Activated T-helper 1 cell treated with anti-CD3 and anti-CD28 coated beads, Interleukin-12 subunit alpha, Interleukin-12 subunit beta, Interleukin-2, Interleukin-4 antibody, amounts not matched to agents 30 ng/mL and 10 ng/mL and 1 ng/mL, durations not matched to agents 14 hours and 24 hours and 36 hours (primary cell): ENCODE results near the gene TRAP1. TPM values are rescaled to one million over a fixed set of nuclear protein-coding genes. Genes with fewer than 3 reads are reported as not detected.

ENCODE experiments used
- DNase-seq: peaks from one replicate; pipeline ENCODE4 v3.0.0; 2021; ENCODE audit warnings: low spot score
- H3K27ac Mint-ChIP-seq: one replicate; pipeline ENCODE4 v1.8.0; 2021; ENCODE audit warnings: mild to moderate bottlenecking, mixed read lengths
- H3K27me3 Mint-ChIP-seq: one replicate; pipeline ENCODE4 v1.8.0; 2022; ENCODE audit warnings: mild to moderate bottlenecking, moderate library complexity, mixed read lengths; ENCODE audit not compliant: insufficient read depth
- H3K36me3 Mint-ChIP-seq: one replicate; pipeline ENCODE4 v1.8.0; 2021; ENCODE audit warnings: low read depth, mixed read lengths
- H3K4me1 Mint-ChIP-seq: one replicate; pipeline ENCODE4 v1.8.0; 2021; ENCODE audit warnings: low read depth, mixed read lengths
- H3K4me3 Mint-ChIP-seq: one replicate; pipeline ENCODE4 v1.8.0; 2021; ENCODE audit warnings: mild to moderate bottlenecking, moderate library complexity, mixed read lengths
- H3K9me3 Mint-ChIP-seq: one replicate; pipeline ENCODE4 v1.8.0; 2021; ENCODE audit warnings: mixed read lengths
- intact Hi-C: fragments of 100-400 bp; cut with micrococcal nuclease; formaldehyde crosslinking; loops from one replicate; pipeline ENCODE4 v1.15.1; 2024
- total RNA-seq: library from RNA; stranded (reverse); gene quantifications from 2 replicates; pipeline ENCODE4 v1.2.3, GENCODE V29; 2022

The TRAP1 gene
- total RNA-seq, 1 donor from 2014 or later = 353 TPM

DNA sequence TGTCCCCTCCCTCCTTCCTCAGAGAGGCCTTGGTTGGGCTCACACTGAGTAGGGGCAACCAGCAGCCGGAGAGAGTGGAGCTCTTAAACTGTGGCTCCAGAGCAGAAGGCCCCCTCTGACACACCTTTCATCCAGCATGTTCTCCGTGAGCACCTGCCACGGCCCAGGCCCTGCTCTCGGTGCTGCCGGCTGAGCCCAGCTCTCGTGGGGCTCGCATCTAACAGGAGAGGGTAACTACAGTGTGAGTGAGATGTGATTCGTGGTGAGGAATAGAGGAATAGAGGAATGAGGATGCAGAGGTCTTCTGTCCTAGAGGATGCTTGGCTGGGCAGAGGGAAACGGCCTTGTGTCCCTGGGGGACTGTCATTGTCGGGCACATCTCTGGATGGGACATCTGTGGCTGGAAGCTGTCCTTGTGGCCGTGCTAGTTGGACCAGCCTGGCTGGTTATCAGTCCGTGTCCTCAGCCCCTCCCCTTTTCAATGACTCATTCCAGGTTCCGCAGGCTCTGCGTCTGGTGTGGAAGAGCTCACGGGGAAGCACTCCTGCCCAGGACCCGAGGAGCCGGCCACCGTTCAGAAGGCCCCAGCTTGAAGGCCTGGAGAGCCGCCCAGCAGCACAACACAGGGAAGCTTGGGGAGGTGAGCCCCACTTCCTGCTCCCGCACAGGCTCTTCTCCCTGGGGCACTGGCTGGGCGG, 74.8 kb downstream of the TRAP1 start:
- Mint-ChIP-seq H3K4me1 (peaks cover 5% of the 10 kb centered on the region), H3K36me3 (peaks cover 5% of the 10 kb centered on the region), H3K4me3 (no peak overlapping the region), H3K27me3 (no peaks in the 10 kb centered on the region), H3K9me3 (no peaks in the 10 kb centered on the region), H3K27ac (no peak overlapping the region)
- intact Hi-C loops = no loop called here
- DNase-seq = no peak

DNA sequence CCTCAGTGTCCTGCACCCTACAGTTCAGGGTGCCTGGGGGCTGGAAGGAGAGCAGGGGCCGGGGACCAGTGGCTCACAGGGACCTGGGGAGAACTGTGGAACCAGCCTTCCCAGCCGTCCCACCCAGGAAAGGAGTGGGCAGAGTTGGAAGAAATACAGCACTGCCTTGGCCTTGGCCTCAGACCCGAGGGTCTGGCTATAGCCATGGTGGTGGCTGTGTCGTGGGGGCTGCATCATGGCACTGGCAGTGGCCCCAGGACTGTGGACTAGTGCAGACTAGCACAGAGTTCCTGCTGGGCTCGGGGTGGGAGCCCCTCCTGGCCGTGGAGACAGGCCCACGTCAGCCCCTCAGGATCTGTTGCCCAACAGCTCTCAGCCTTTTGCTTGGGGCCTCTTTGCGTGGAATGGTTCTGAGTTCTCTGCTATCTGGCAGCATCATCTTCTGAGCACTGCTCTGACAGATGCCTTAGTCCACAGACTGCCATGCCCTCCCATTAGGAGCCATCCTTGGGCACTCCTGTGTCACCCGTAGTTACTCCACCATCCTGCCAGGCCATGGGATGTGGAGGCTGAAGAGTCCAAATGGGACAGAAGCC, 75.4 kb downstream of the TRAP1 start:
- Mint-ChIP-seq H3K4me3 (no peak overlapping the region), H3K27me3 (no peaks in the 10 kb centered on the region), H3K27ac (no peak overlapping the region), H3K36me3 (peaks cover 5% of the 10 kb centered on the region), H3K9me3 (no peaks in the 10 kb centered on the region), H3K4me1 (peaks cover 12% of the 10 kb centered on the region)
- intact Hi-C loops = no loop called here
- DNase-seq = no peak

GRCh38 chr16:3640632-3641501, 76.5 kb downstream of the TRAP1 start:
- H3K9me3 Mint-ChIP-seq = no peaks in the 10 kb centered on the region
- H3K4me1 Mint-ChIP-seq = peaks cover 12% of the 10 kb centered on the region
- DNase-seq = no peak
- no peaks in the 10 kb centered on the region for H3K27me3 Mint-ChIP-seq
- intact Hi-C loops = no loop called here
- no peak overlapping the region for H3K27ac Mint-ChIP-seq
- peaks cover 3% of the 10 kb centered on the region for H3K36me3 Mint-ChIP-seq
- H3K4me3 Mint-ChIP-seq = no peak overlapping the region

- Mint-ChIP-seq H3K36me3 (peaks cover 3% of the 10 kb centered on the region), H3K4me1 (peaks cover 12% of the 10 kb centered on the region), H3K27ac (no peak overlapping the region), H3K9me3 (no peaks in the 10 kb centered on the region), H3K27me3 (no peaks in the 10 kb centered on the region), H3K4me3 (no peak overlapping the region)
- intact Hi-C loops = no loop called here
- DNase-seq = no peak
These were observed 77.1 kb downstream of the TRAP1 start for GRCh38 chr16:3640207-3640606.

DNA sequence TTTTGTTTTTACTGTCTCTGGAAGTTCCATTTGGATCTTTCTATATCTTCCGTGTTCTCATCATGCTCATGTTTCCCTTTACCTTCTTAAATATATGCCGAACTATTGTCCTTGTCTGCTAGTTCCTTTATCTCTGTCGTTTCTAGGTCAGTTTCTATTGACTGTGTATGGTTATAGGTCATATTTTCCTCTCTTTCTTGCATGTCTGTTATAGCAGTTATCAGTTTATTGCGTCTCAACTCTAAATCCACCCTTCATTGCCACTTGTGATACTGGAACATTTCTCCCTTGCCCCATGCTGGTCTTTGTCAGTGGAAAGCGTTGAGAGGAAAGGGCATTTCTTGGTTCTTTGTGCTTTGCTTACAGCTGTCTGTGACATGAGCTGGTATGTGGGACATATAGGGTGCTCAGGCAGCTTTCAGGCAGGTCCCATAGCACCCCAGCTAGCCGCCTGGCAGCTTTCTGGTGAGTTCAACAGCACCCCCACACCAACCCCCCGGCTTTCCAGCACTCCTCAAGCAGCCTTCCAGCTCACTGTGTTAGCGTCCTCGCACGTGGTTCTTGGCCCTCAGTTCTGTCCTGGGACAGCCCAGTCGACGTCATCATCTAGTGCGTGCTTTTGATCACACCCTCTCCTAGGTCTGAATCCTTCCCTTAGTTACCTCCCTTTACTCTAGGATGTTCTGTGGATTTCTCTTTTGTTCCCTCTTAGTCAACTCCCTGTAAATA, 78.2 kb downstream of the TRAP1 start:
- Mint-ChIP-seq H3K4me3 (no peak overlapping the region), H3K27ac (no peak overlapping the region), H3K27me3 (no peaks in the 10 kb centered on the region), H3K9me3 (no peaks in the 10 kb centered on the region), H3K36me3 (peaks cover 3% of the 10 kb centered on the region), H3K4me1 (peaks cover 12% of the 10 kb centered on the region)
- DNase-seq = no peak
- intact Hi-C loops = loop anchor here (5.0 kb wide), 1 partner anchor 63 kb away; no protein-coding TSS in a partner anchor

- Mint-ChIP-seq H3K4me1 (peaks cover 12% of the 10 kb centered on the region), H3K36me3 (peaks cover 3% of the 10 kb centered on the region), H3K27ac (peak overlapping the region; percentile 86), H3K4me3 (no peak overlapping the region), H3K9me3 (no peaks in the 10 kb centered on the region), H3K27me3 (no peaks in the 10 kb centered on the region)
- intact Hi-C loops = loop anchor here (5.0 kb wide), 1 partner anchor 65 kb away; no protein-coding TSS in a partner anchor
- DNase-seq = peak; percentile 18
These were observed 79.9 kb downstream of the TRAP1 start for GRCh38 chr16:3637371-3637923.

- DNase-seq = no peak
- Mint-ChIP-seq H3K36me3 (peaks cover 1% of the 10 kb centered on the region), H3K27ac (peak overlapping the region; percentile 71), H3K4me1 (peaks cover 16% of the 10 kb centered on the region), H3K4me3 (no peak overlapping the region), H3K9me3 (no peaks in the 10 kb centered on the region), H3K27me3 (no peaks in the 10 kb centered on the region)
- intact Hi-C loops = no loop called here
These were observed 91.2 kb downstream of the TRAP1 start for GRCh38 chr16:3625911-3626732.

- H3K27me3 Mint-ChIP-seq = no peaks in the 10 kb centered on the region
- no peaks in the 10 kb centered on the region for H3K9me3 Mint-ChIP-seq
- DNase-seq = no peak
- H3K4me3 Mint-ChIP-seq = no peak overlapping the region
- H3K27ac Mint-ChIP-seq = no peak overlapping the region
- H3K4me1 Mint-ChIP-seq = peaks cover 16% of the 10 kb centered on the region
- intact Hi-C loops = no loop called here
- H3K36me3 Mint-ChIP-seq = peaks cover 1% of the 10 kb centered on the region
These were observed 92.0 kb downstream of the TRAP1 start for GRCh38 chr16:3625331-3625730.

DNA sequence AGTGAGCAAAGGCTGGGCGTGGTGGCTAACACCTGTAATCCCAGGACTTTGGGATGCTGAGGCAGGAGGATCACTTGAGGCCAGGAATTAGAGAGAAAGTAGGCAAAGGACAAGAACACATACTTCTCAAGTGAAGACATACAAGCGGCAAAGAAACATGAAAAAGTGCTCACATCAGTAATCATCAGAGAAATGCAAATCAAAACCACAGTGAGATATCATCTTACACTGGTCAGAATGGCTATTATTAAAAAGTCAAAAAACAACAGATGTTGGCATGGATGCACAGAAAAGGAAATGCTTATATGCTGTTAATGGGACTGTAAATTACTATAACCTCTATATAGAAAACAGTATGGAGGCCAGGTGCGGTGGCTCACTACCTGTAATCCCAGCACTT, 93.7 kb downstream of the TRAP1 start:
- no peak for DNase-seq
- intact Hi-C loops = no loop called here
- Mint-ChIP-seq H3K4me1 (peaks cover 16% of the 10 kb centered on the region), H3K27ac (no peak overlapping the region), H3K36me3 (peaks cover 1% of the 10 kb centered on the region), H3K4me3 (no peak overlapping the region), H3K9me3 (no peaks in the 10 kb centered on the region), H3K27me3 (no peaks in the 10 kb centered on the region)

DNA sequence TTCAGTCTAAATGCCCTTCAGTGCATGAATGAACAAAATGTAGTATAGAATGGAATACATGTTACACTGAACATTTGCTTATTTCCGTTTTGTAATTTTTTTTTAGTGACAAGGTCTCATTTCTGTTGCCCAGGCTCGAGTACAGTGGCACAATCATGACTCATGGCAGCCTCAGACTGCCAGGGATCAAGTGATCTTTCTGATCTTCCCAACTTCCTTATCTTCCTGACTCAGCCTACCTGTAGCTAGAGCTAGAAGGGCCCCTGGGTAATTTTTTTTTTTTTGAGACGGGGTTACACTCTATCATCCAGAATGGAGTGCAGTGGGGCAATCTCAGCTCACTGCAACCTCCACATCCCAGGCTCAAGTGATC, 98.6 kb downstream of the TRAP1 start:
- Mint-ChIP-seq H3K36me3 (peaks cover 17% of the 10 kb centered on the region), H3K27ac (no peak overlapping the region), H3K4me3 (no peak overlapping the region), H3K4me1 (peaks cover 12% of the 10 kb centered on the region), H3K27me3 (no peaks in the 10 kb centered on the region), H3K9me3 (peaks cover 3% of the 10 kb centered on the region)
- intact Hi-C loops = loop anchor here (10.0 kb wide), 1 partner anchor 354 kb away; no protein-coding TSS in a partner anchor
- DNase-seq = no peak

DNA sequence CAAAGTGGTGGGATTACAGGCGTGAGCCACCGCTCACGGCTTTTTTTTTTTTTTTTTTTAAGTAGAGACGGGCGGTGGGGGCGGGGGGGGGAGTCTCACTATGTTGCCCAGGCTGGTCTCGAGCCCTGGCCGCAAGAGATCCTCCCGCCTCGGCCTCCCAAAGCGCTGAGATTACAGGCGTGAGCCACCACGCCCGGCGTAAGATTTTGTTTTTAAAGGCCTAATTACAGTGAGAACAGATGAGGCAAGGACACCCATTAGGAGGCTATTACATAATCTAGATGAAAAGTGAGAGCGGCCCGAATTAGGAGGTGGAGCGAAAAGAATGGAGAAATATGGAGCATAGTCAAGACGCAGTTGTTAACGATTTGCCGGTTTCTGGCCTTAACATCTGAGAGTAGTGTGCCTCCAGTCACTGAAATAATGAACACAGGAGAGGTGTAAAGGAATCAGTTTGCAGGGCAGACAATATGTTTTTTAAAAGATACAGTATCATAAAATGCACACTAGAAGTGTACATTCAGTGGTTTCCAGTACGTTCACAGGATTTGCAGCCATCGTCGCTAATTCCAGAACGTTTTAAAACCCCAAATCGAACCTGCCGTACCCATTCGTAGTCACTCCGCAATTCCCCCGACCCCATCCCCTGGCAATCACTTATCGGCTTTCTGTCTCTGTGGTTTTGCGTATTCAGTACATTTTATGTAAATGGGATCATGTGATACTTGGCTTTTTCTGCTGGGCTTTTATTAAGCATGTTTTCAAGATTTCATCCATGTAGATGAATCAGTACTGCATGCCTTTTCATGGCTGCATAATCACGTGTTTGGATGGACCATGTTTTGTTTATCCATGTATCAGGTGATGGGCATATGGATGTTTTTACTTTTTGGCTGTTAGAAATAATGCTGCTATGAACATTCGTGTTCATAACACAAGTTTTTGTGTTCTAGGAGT, 104.5 kb downstream of the TRAP1 start:
- intact Hi-C loops = loop anchor here (5.0 to 10.0 kb wide), 2 partner anchors 348 to 660 kb away; partner anchors contain the start of gene TFAP4

More for the DNA sequence above, 104.5 kb downstream of the TRAP1 start:
- Mint-ChIP-seq H3K27me3 (no peaks in the 10 kb centered on the region), H3K27ac (peak overlapping the region; percentile 40), H3K4me1 (peaks cover 52% of the 10 kb centered on the region), H3K4me3 (peak overlapping the region; percentile 98), H3K9me3 (peaks cover 3% of the 10 kb centered on the region), H3K36me3 (peaks cover 30% of the 10 kb centered on the region)
- no peak for DNase-seq
